ENCODE measurements around the gene TRAPPC8. TPM values are rescaled to one million over a fixed set of nuclear protein-coding genes. Genes with fewer than 3 reads are reported as not detected.

TRAPPC8 gene
- total and polyA plus RNA-seq, 2 experiments from 2014 or later: 27.2 to 66.2 TPM

DNA sequence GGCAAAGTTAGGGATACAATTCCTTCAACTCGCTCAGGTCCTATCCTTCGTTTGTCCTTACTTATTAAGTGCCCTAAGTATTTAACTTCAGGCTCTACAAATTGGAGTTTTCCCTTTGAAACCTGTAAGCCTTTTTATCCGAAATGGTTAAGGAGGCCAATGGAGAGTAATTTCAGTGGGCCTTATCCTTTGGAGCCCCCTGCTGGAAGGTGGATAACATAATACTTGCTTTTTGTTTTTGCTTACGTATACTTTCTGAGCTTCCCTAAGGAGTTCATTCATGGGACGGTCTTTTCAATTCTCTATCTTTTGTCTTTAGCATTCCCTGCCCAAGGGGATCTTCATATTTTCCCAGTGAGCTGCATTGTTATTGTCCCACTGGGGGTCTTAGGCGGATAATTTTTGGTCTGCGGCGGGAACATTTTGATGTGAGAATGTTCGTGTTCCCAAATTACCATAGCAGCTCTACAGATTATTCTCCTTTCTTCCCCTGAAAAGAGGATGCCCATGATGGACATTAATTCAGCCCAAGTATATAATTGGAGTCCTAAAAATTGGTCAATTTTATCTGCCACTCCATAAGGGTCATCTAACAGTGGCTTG is 34.4 kb upstream of the TRAPPC8 start (continued):
- TF ChIP-seq, protein P1, sequence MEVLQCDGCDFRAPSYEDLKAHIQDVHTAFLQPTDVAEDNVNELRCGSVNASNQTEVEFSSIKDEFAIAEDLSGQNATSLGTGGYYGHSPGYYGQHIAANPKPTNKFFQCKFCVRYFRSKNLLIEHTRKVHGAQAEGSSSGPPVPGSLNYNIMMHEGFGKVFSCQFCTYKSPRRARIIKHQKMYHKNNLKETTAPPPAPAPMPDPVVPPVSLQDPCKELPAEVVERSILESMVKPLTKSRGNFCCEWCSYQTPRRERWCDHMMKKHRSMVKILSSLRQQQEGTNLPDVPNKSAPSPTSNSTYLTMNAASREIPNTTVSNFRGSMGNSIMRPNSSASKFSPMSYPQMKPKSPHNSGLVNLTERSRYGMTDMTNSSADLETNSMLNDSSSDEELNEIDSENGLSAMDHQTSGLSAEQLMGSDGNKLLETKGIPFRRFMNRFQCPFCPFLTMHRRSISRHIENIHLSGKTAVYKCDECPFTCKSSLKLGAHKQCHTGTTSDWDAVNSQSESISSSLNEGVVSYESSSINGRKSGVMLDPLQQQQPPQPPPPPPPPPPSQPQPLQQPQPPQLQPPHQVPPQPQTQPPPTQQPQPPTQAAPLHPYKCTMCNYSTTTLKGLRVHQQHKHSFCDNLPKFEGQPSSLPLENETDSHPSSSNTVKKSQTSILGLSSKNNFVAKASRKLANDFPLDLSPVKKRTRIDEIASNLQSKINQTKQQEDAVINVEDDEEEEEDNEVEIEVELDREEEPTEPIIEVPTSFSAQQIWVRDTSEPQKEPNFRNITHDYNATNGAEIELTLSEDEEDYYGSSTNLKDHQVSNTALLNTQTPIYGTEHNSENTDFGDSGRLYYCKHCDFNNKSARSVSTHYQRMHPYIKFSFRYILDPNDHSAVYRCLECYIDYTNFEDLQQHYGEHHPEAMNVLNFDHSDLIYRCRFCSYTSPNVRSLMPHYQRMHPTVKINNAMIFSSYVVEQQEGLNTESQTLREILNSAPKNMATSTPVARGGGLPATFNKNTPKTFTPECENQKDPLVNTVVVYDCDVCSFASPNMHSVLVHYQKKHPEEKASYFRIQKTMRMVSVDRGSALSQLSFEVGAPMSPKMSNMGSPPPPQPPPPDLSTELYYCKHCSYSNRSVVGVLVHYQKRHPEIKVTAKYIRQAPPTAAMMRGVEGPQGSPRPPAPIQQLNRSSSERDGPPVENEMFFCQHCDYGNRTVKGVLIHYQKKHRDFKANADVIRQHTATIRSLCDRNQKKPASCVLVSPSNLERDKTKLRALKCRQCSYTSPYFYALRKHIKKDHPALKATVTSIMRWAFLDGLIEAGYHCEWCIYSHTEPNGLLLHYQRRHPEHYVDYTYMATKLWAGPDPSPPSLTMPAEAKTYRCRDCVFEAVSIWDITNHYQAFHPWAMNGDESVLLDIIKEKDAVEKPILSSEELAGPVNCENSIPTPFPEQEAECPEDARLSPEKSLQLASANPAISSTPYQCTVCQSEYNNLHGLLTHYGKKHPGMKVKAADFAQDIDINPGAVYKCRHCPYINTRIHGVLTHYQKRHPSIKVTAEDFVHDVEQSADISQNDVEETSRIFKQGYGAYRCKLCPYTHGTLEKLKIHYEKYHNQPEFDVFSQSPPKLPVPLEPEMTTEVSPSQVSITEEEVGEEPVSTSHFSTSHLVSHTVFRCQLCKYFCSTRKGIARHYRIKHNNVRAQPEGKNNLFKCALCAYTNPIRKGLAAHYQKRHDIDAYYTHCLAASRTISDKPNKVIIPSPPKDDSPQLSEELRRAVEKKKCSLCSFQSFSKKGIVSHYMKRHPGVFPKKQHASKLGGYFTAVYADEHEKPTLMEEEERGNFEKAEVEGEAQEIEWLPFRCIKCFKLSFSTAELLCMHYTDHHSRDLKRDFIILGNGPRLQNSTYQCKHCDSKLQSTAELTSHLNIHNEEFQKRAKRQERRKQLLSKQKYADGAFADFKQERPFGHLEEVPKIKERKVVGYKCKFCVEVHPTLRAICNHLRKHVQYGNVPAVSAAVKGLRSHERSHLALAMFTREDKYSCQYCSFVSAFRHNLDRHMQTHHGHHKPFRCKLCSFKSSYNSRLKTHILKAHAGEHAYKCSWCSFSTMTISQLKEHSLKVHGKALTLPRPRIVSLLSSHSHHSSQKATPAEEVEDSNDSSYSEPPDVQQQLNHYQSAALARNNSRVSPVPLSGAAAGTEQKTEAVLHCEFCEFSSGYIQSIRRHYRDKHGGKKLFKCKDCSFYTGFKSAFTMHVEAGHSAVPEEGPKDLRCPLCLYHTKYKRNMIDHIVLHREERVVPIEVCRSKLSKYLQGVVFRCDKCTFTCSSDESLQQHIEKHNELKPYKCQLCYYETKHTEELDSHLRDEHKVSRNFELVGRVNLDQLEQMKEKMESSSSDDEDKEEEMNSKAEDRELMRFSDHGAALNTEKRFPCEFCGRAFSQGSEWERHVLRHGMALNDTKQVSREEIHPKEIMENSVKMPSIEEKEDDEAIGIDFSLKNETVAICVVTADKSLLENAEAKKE (CRISPR knock-in tag; IDR thresholded peaks at IDR 0.05): no peak
- TF ChIP-seq, protein P2, sequence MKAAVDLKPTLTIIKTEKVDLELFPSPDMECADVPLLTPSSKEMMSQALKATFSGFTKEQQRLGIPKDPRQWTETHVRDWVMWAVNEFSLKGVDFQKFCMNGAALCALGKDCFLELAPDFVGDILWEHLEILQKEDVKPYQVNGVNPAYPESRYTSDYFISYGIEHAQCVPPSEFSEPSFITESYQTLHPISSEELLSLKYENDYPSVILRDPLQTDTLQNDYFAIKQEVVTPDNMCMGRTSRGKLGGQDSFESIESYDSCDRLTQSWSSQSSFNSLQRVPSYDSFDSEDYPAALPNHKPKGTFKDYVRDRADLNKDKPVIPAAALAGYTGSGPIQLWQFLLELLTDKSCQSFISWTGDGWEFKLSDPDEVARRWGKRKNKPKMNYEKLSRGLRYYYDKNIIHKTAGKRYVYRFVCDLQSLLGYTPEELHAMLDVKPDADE (IDR thresholded peaks at IDR 0.05): no peak
- TF ChIP-seq NANOG (IDR thresholded peaks at IDR 0.05; ENCODE audit: borderline replicate concordance) (no peak), STAT1 (IDR thresholded peaks at IDR 0.05; ENCODE audit: unreplicated experiment) (no peak), ZNF114 (CRISPR knock-in tag; IDR thresholded peaks at IDR 0.05) (no peak), EZH2 (IDR thresholded peaks at IDR 0.05; ENCODE audit: low read depth, unreplicated experiment) (no peak)
- TF ChIP-seq, protein P3, sequence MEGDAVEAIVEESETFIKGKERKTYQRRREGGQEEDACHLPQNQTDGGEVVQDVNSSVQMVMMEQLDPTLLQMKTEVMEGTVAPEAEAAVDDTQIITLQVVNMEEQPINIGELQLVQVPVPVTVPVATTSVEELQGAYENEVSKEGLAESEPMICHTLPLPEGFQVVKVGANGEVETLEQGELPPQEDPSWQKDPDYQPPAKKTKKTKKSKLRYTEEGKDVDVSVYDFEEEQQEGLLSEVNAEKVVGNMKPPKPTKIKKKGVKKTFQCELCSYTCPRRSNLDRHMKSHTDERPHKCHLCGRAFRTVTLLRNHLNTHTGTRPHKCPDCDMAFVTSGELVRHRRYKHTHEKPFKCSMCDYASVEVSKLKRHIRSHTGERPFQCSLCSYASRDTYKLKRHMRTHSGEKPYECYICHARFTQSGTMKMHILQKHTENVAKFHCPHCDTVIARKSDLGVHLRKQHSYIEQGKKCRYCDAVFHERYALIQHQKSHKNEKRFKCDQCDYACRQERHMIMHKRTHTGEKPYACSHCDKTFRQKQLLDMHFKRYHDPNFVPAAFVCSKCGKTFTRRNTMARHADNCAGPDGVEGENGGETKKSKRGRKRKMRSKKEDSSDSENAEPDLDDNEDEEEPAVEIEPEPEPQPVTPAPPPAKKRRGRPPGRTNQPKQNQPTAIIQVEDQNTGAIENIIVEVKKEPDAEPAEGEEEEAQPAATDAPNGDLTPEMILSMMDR (conservative IDR thresholded peaks at IDR 0.05; ENCODE audit: low read depth in 2 of 2): peak; percentile 87 to 91
